Lower lobe of right lung (tissue), 2 donors: ENCODE data around the gene ABI3BP. TPM values are rescaled to one million over a fixed set of nuclear protein-coding genes. Genes with fewer than 3 reads are reported as not detected.

Source experiments
- ATAC-seq, 2 donors: fragments of 200-7000 bp; cut with Tn5 transposase; one replicate each; pipeline ENCODE4 v1.9.1; 2020 to 2022; ENCODE audit warnings: mild to moderate bottlenecking in 2 of 2, moderate library complexity in 2 of 2
- DNase-seq: peaks from one replicate; pipeline ENCODE4 v3.0.0-alpha.2; 2020
- H3K27ac ChIP-seq: fragments of 200-600 bp; one replicate; pipeline ENCODE4 v1.8.0; 2022
- H3K27me3 ChIP-seq: fragments of 200-600 bp; one replicate; pipeline ENCODE4 v1.8.0; 2022; ENCODE audit warnings: low read depth
- H3K36me3 ChIP-seq: fragments of 200-600 bp; one replicate; pipeline ENCODE4 v1.8.0; 2022; ENCODE audit warnings: mild to moderate bottlenecking
- H3K4me1 ChIP-seq: fragments of 200-600 bp; one replicate; pipeline ENCODE4 v1.8.0; 2022
- H3K4me3 ChIP-seq: fragments of 200-600 bp; one replicate; pipeline ENCODE4 v1.8.0; 2022; ENCODE audit warnings: mild to moderate bottlenecking
- H3K9me3 ChIP-seq: fragments of 200-600 bp; one replicate; pipeline ENCODE4 v1.8.0; 2022
- CTCF ChIP-seq: fragments of 200-600 bp; IDR thresholded peaks from one replicate; pipeline ENCODE4 v1.8.0; 2022; ENCODE audit warnings: antibody characterized with exemption, mild to moderate bottlenecking
- intact Hi-C: fragments of 100-400 bp; cut with DNase I; formaldehyde crosslinking; loops from one replicate; pipeline ENCODE4 v1.11.0; 2022
- total RNA-seq: library from RNA; stranded (reverse); fragmentation: NEBNext Ultra II Directional; extraction: Animal tissue kit (Norgen Biotek cat#: 25700); gene quantifications from one replicate; pipeline ENCODE4 v1.2.1, GENCODE V29; 2021
- donor health status: DM: no; HTN: yes; CAD: no; lungs with severe emphysema.

Gene ABI3BP
- total RNA-seq, 1 donor from 2014 or later = 108 TPM

- ATAC-seq = peak in 1 of 2 donors; percentile 29
- peak overlapping the region; percentile 4 for H3K27ac ChIP-seq
- no peaks in the 10 kb centered on the region for H3K4me1 ChIP-seq
- H3K36me3 ChIP-seq = no peaks in the 10 kb centered on the region
- DNase-seq = no peak
- TF ChIP-seq CTCF = no peak
- H3K9me3 ChIP-seq = peaks cover 13% of the 10 kb centered on the region
- H3K27me3 ChIP-seq = no peaks in the 10 kb centered on the region
- no peak overlapping the region for H3K4me3 ChIP-seq
- intact Hi-C loops = no loop called here
These were observed 35.8 kb downstream of the ABI3BP start for GRCh38 chr3:100957261-100957986.

GRCh38 chr3:100956276-100956675 is 36.9 kb downstream of the ABI3BP start:
- intact Hi-C loops = no loop called here
- ATAC-seq = no peak
- H3K27ac ChIP-seq = no peak overlapping the region

GRCh38 chr3:100954990-100955389 is 38.2 kb downstream of the ABI3BP start:
- DNase-seq = no peak
- H3K9me3 ChIP-seq = peaks cover 6% of the 10 kb centered on the region
- peak; percentile 76 to 83 for ATAC-seq
- H3K4me1 ChIP-seq = no peaks in the 10 kb centered on the region
- intact Hi-C loops = no loop called here
- peak overlapping the region; percentile 44 for H3K27ac ChIP-seq
- H3K36me3 ChIP-seq = no peaks in the 10 kb centered on the region
- no peaks in the 10 kb centered on the region for H3K27me3 ChIP-seq
- TF ChIP-seq CTCF = no peak
- H3K4me3 ChIP-seq = no peak overlapping the region

More at GRCh38 chr3:100956276-100956675, 36.9 kb downstream of the ABI3BP start:
- H3K4me1 ChIP-seq = no peaks in the 10 kb centered on the region
- H3K27me3 ChIP-seq = no peaks in the 10 kb centered on the region
- TF ChIP-seq CTCF = no peak
- H3K36me3 ChIP-seq = no peaks in the 10 kb centered on the region
- no peak overlapping the region for H3K4me3 ChIP-seq
- no peak for DNase-seq
- H3K9me3 ChIP-seq = peaks cover 13% of the 10 kb centered on the region

GRCh38 chr3:100954199-100954935 is 38.9 kb downstream of the ABI3BP start:
- Histone ChIP-seq H3K4me1 (no peaks in the 10 kb centered on the region), H3K27me3 (no peaks in the 10 kb centered on the region), H3K4me3 (no peak overlapping the region), H3K9me3 (no peaks in the 10 kb centered on the region), H3K36me3 (no peaks in the 10 kb centered on the region), H3K27ac (peak overlapping the region; percentile 44)
- ATAC-seq (no peak), DNase-seq (no peak)
- TF ChIP-seq CTCF = no peak
- intact Hi-C loops = no loop called here

- Histone ChIP-seq H3K9me3 (no peaks in the 10 kb centered on the region), H3K4me3 (no peak overlapping the region), H3K4me1 (no peaks in the 10 kb centered on the region), H3K27ac (no peak overlapping the region), H3K27me3 (no peaks in the 10 kb centered on the region), H3K36me3 (no peaks in the 10 kb centered on the region)
- DNase-seq = no peak
- ATAC-seq = no peak
- intact Hi-C loops = no loop called here
- TF ChIP-seq CTCF = no peak
These were observed 40.1 kb downstream of the ABI3BP start for GRCh38 chr3:100953103-100953502.
